ENCODE results near the gene TLE1. TPM values are rescaled to one million over a fixed set of nuclear protein-coding genes. Genes with fewer than 3 reads are reported as not detected.

Gene TLE1
- total RNA-seq, 1 donor from 2014 or later: 40.0 TPM

DNA sequence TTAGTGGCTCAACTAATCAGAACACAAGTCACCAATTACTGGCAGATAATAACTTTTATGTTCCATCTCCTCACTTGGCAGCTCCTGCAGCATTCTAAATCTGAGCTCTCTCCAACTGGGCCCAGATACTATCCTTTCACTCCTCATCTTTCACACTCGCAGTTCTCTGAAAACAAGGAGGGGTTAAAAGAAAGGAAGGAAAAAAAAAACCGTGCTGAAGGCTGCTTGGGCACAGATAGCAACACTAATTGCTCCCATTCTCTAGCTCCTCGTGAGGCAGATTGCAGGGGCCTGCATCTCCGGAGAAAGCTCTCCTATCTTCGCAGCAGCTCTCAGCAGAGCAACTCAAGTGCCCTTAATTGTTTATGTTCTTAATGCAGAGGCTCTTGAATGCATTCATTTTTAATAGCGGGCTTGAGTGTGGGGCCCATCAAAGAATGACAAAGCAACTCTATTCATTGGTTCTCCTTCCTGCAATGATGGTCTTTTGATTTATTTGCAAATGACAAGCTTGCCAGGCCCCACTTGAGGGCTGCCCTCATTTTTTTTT is 23.9 kb downstream of the TLE1 start:
- Histone ChIP-seq H3K27me3 (ENCODE audit: control insufficient read depth, insufficient read depth, low read length) (no peaks in the 10 kb centered on the region), H3K36me3 (ENCODE audit: control insufficient read depth, insufficient read depth, low read length) (no peaks in the 10 kb centered on the region), H3K4me3 (ENCODE audit: low read depth, low read length) (no peak overlapping the region)
- DNase-seq (ENCODE audit: low read depth) (no peak), FAIRE-seq (no peak)
- TF ChIP-seq CTCF (IDR thresholded peaks at IDR 0.05; ENCODE audit: insufficient read depth, low read length, severe bottlenecking): no peak

DNA sequence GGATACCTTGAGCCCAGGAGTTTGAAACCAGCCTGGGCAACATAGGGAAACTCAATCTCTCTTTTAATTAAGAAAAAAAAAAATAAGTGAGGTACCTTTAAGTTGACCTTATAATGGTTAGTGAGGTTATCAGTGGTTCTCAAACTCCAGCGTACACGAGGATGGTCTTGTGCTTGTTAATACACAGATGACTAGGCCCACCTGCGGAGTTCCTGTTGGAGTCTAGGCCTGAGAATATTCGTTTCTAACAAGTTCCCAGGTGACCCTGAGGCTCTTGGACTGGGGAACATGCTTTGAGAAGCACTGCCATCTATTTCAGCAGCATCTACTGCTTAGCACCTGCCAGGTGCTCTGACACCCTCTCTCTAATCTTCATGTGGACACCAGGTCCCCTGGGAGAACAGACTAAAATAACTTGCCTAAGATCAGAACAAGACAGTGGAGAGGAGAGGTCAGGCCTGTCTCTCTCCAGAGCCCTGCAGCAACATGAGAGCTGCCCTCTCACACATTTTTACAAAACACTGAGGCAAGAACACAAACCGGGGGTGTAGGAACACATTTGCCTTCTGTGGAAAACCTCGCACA is 24.6 kb downstream of the TLE1 start:
- DNase-seq (ENCODE audit: low read depth) (no peak), FAIRE-seq (no peak)
- H3K36me3 ChIP-seq (ENCODE audit: control insufficient read depth, insufficient read depth, low read length): no peaks in the 10 kb centered on the region
- no peak for TF ChIP-seq CTCF (IDR thresholded peaks at IDR 0.05; ENCODE audit: insufficient read depth, low read length, severe bottlenecking)
- H3K27me3 ChIP-seq (ENCODE audit: control insufficient read depth, insufficient read depth, low read length): no peaks in the 10 kb centered on the region
- no peak overlapping the region for H3K4me3 ChIP-seq (ENCODE audit: low read depth, low read length)

DNA sequence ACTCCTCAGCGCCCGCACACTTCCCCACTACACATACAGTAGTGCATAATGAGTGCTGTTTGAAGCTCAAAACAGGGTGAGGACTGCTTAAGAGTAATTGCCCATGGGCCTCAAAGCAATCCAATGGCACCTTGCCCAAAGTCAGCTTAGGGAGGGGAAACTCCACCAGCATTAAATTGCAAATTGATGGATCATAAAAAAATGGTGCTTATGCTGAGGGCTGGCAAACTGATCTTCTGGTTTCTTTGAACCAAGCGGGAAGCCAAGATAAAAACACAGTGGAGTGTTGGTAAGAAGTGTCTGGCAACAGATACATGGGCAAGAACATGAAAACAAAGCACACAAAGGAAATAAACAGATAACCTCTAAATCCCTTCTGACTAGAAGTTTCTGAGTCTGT is 28.0 kb downstream of the TLE1 start:
- no peak for FAIRE-seq
- H3K27me3 ChIP-seq (ENCODE audit: control insufficient read depth, insufficient read depth, low read length): no peaks in the 10 kb centered on the region
- DNase-seq (ENCODE audit: low read depth): no peak
- no peaks in the 10 kb centered on the region for H3K36me3 ChIP-seq (ENCODE audit: control insufficient read depth, insufficient read depth, low read length)
- no peak for TF ChIP-seq CTCF (IDR thresholded peaks at IDR 0.05; ENCODE audit: insufficient read depth, low read length, severe bottlenecking)
- no peak overlapping the region for H3K4me3 ChIP-seq (ENCODE audit: low read depth, low read length)

DNA sequence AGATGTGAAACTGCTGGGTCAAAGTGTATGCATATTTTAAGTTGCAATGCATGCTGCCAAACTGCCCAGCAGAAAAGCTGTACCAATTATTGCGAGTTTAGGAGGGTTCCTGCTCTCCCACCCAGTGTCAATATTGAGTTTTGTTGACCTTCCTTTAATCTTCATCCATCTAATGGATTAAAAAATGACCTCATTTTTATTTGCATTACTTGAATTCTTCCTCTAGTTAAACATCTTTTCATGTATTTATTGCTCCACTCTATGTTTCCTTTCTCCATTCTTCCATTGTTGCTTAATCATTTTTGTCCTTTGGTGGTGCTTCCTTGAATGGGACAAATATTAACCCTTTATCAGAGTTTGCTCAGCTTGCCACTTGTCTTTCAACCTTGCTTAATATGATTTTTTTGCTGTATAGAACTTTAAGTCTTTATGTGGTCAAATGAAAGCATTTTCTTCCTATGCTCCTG is 32.4 kb downstream of the TLE1 start:
- FAIRE-seq: no peak
- H3K4me3 ChIP-seq (ENCODE audit: low read depth, low read length): no peak overlapping the region
- DNase-seq (ENCODE audit: low read depth): no peak
- H3K27me3 ChIP-seq (ENCODE audit: control insufficient read depth, insufficient read depth, low read length): no peaks in the 10 kb centered on the region
- no peak for TF ChIP-seq CTCF (IDR thresholded peaks at IDR 0.05; ENCODE audit: insufficient read depth, low read length, severe bottlenecking)
- H3K36me3 ChIP-seq (ENCODE audit: control insufficient read depth, insufficient read depth, low read length): peaks cover 2% of the 10 kb centered on the region

DNA sequence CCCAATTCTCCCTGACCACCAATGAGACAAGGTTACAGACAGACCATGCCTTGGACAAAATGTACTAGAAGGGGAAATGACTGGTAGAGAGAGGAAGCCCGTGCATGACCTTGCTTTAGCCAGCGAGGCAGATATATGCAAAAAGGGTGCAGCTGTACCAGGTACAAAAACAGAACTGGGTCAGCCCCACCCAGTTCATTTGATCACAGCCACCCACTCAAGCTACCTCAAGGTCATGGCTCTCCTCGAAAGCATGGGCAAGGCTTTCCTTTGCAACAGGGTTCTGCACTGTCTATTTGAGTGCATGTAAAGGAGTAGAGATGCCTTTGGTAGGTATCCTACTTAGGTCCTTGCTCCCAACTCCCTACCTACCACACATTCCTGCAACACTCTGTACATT is 33.3 kb downstream of the TLE1 start:
- no peak overlapping the region for H3K4me3 ChIP-seq (ENCODE audit: low read depth, low read length)
- no peak for TF ChIP-seq CTCF (IDR thresholded peaks at IDR 0.05; ENCODE audit: insufficient read depth, low read length, severe bottlenecking)
- FAIRE-seq: no peak
- no peaks in the 10 kb centered on the region for H3K27me3 ChIP-seq (ENCODE audit: control insufficient read depth, insufficient read depth, low read length)
- DNase-seq (ENCODE audit: low read depth): no peak
- peaks cover 2% of the 10 kb centered on the region for H3K36me3 ChIP-seq (ENCODE audit: control insufficient read depth, insufficient read depth, low read length)

- FAIRE-seq (no peak), DNase-seq (ENCODE audit: low read depth) (peak; percentile 73)
- no peaks in the 10 kb centered on the region for H3K27me3 ChIP-seq (ENCODE audit: control insufficient read depth, insufficient read depth, low read length)
- H3K4me3 ChIP-seq (ENCODE audit: low read depth, low read length): no peak overlapping the region
- H3K36me3 ChIP-seq (ENCODE audit: control insufficient read depth, insufficient read depth, low read length): peaks cover 6% of the 10 kb centered on the region
- TF ChIP-seq CTCF (IDR thresholded peaks at IDR 0.05; ENCODE audit: insufficient read depth, low read length, severe bottlenecking): no peak
These were observed 36.1 kb downstream of the TLE1 start for GRCh38 chr9:81653240-81653639.
